ENCODE data around the gene RCOR3. TPM values are rescaled to one million over a fixed set of nuclear protein-coding genes. Genes with fewer than 3 reads are reported as not detected.

RCOR3 gene
- total RNA-seq, 1 experiment from 2014 or later, result 12.7 TPM

GRCh38 chr1:211287218-211287617, 28.1 kb downstream of the RCOR3 start:
- TF ChIP-seq EZH2phosphoT487 (IDR thresholded peaks at IDR 0.05; ENCODE audit: borderline replicate concordance, low read length), result no peak
- H3K27me3 ChIP-seq (ENCODE audit: low read length), result no peaks in the 10 kb centered on the region
- ChIA-PET POLR2A (ENCODE audit: unreplicated experiment) (no interaction called here), CTCF (no interaction called here)
- DNase-seq (no peak), ATAC-seq (no peak)
- H3K36me3 ChIP-seq (ENCODE audit: low read depth, low read length), result peaks cover 45% of the 10 kb centered on the region; the same call in 1 of the 2 replicates
- H3K4me3 ChIP-seq (ENCODE audit: low read length), result no peak overlapping the region
- H3K9me2 ChIP-seq (replicated peaks; ENCODE audit: low read length), result no peaks in the 10 kb centered on the region
- intact Hi-C loops (cut with micrococcal nuclease), result no loop called here
- H3K9ac ChIP-seq (ENCODE audit: low read length), result no peak overlapping the region
- H4K20me1 ChIP-seq (ENCODE audit: low read length), result no peaks in the 10 kb centered on the region
- no peaks in the 10 kb centered on the region for H3K9me3 ChIP-seq (ENCODE audit: low read length)
- H3K79me2 ChIP-seq (ENCODE audit: low read length), result no peaks in the 10 kb centered on the region
- H3F3A ChIP-seq (ENCODE audit: low read length, unreplicated experiment), result no peaks in the 10 kb centered on the region
- H3K4me1 ChIP-seq (ENCODE audit: insufficient read depth, low read length), result no peaks in the 10 kb centered on the region
- H3K4me2 ChIP-seq (ENCODE audit: low read length), result no peak overlapping the region
- BruUV-seq (replicated peaks), result no TSS peak
- no peak overlapping the region for H3K27ac ChIP-seq (ENCODE audit: low read length)
- no peak overlapping the region for H2AFZ ChIP-seq (ENCODE audit: low read length)

- CTCF ChIA-PET, result no interaction called here
- BruUV-seq (replicated peaks), result no TSS peak
Observed at GRCh38 chr1:211292411-211292810, 33.2 kb downstream of the RCOR3 start.

GRCh38 chr1:211296396-211296795, 37.2 kb downstream of the RCOR3 start:
- ATAC-seq, result no peak
- POLR2A ChIA-PET (ENCODE audit: unreplicated experiment), result no interaction called here

More at GRCh38 chr1:211292411-211292810, 33.2 kb downstream of the RCOR3 start:
- DNase-seq (no peak), ATAC-seq (no peak)
- no peak for TF ChIP-seq EZH2 (IDR thresholded peaks at IDR 0.05; ENCODE audit: low read length, unreplicated experiment)
- no peak for TF ChIP-seq CTCF (conservative IDR thresholded peaks at IDR 0.05; ENCODE audit: low read depth, low read length)
- no peak for TF ChIP-seq EZH2phosphoT487 (IDR thresholded peaks at IDR 0.05; ENCODE audit: borderline replicate concordance, low read length)
- Histone ChIP-seq H3K79me2 (ENCODE audit: low read length) (no peaks in the 10 kb centered on the region), H3K9me2 (replicated peaks; ENCODE audit: low read length) (no peaks in the 10 kb centered on the region), H3K27me3 (ENCODE audit: low read length) (no peaks in the 10 kb centered on the region), H3K9ac (ENCODE audit: low read length) (no peak overlapping the region), H3K9me3 (ENCODE audit: low read length) (no peaks in the 10 kb centered on the region), H3K4me3 (ENCODE audit: low read length) (no peak overlapping the region), H3K27ac (ENCODE audit: low read length) (no peak overlapping the region), H4K20me1 (ENCODE audit: low read length) (no peaks in the 10 kb centered on the region), H2AFZ (ENCODE audit: low read length) (no peak overlapping the region), H3K4me1 (ENCODE audit: insufficient read depth, low read length) (no peaks in the 10 kb centered on the region), H3K36me3 (ENCODE audit: low read depth, low read length) (peaks cover 47% of the 10 kb centered on the region; the same call in 1 of the 2 replicates), H3F3A (ENCODE audit: low read length, unreplicated experiment) (no peaks in the 10 kb centered on the region), H3K4me2 (ENCODE audit: low read length) (no peak overlapping the region)
- POLR2A ChIA-PET (ENCODE audit: unreplicated experiment), result no interaction called here
- intact Hi-C loops (cut with micrococcal nuclease), result no loop called here

More at GRCh38 chr1:211296396-211296795, 37.2 kb downstream of the RCOR3 start:
- no peak for DNase-seq
- Histone ChIP-seq H3K4me2 (ENCODE audit: low read length) (no peak overlapping the region), H3F3A (ENCODE audit: low read length, unreplicated experiment) (no peaks in the 10 kb centered on the region), H3K27me3 (ENCODE audit: low read length) (no peaks in the 10 kb centered on the region), H3K4me3 (ENCODE audit: low read length) (no peak overlapping the region), H3K4me1 (ENCODE audit: insufficient read depth, low read length) (no peaks in the 10 kb centered on the region), H3K79me2 (ENCODE audit: low read length) (no peaks in the 10 kb centered on the region), H3K9ac (ENCODE audit: low read length) (no peak overlapping the region), H4K20me1 (ENCODE audit: low read length) (no peaks in the 10 kb centered on the region), H2AFZ (ENCODE audit: low read length) (no peak overlapping the region), H3K27ac (ENCODE audit: low read length) (no peak overlapping the region), H3K9me3 (ENCODE audit: low read length) (no peaks in the 10 kb centered on the region), H3K9me2 (replicated peaks; ENCODE audit: low read length) (no peaks in the 10 kb centered on the region), H3K36me3 (ENCODE audit: low read depth, low read length) (peaks cover 30% of the 10 kb centered on the region; the same call in 1 of the 2 replicates)
- CTCF ChIA-PET, result no interaction called here
- BruUV-seq (replicated peaks), result no TSS peak
- intact Hi-C loops (cut with micrococcal nuclease), result no loop called here
- TF ChIP-seq EZH2 (IDR thresholded peaks at IDR 0.05; ENCODE audit: low read length, unreplicated experiment) (no peak), EZH2phosphoT487 (IDR thresholded peaks at IDR 0.05; ENCODE audit: borderline replicate concordance, low read length) (no peak), CTCF (conservative IDR thresholded peaks at IDR 0.05; ENCODE audit: low read depth, low read length) (no peak)

Measured in PC-3 (cell line).